HepG2 (cell line): ENCODE data around the gene CXCL9. TPM values are rescaled to one million over a fixed set of nuclear protein-coding genes. Genes with fewer than 3 reads are reported as not detected.

Source experiments
- ATAC-seq: fragments of 200-7000 bp; cut with Tn5 transposase; 3 replicates; pipeline ENCODE4 v1.9.1; 2020; ENCODE audit warnings: mild to moderate bottlenecking, moderate library complexity
- BruUV-seq: library from RNA; stranded (reverse); fragments of 400-500 nt; replicated peaks from 2 replicates; lab custom pipeline; 2021; lab: Mats Ljungman, UMichigan
- CTCF ChIA-PET: fragments of 300-600 bp; formaldehyde crosslinking; extraction: SDS; loops from one replicate; lab custom pipeline; 2021; ENCODE audit warnings: low total read pairs, inconsistent platforms, low intra/inter-chr PET ratio; lab: Yijun Ruan, JAX
- POLR2A ChIA-PET: fragments of 350-600 bp; sonication (Branson Sonifier 250); formaldehyde crosslinking; loops from one replicate; lab custom pipeline; 2020; ENCODE audit warnings: antibody characterized with exemption, inconsistent platforms; lab: Yijun Ruan, JAX
- DNase-seq: peaks from one replicate; pipeline ENCODE4 v3.0.0-alpha.2; 2015; ENCODE audit warnings: low spot score
- FAIRE-seq: peaks from 3 replicates; lab custom pipeline; 2011; peaks lifted over from hg19 to GRCh38; lab: Jason Lieb, UNC
- H2AFZ ChIP-seq: one replicate; pipeline ENCODE4 v1.6.1; 2011; ENCODE audit warnings: low read length, inconsistent platforms
- H3K27ac ChIP-seq: fragments of 300-600 bp; 3 replicates; pipeline ENCODE4 v1.8.0; 2011; ENCODE audit warnings: mixed run types, mild to moderate bottlenecking, mixed read lengths, low read length, inconsistent platforms; ENCODE audit not compliant: insufficient read depth; ENCODE audit errors: extremely low read length
- H3K27me3 ChIP-seq, 2 experiments: fragments of 200-600 bp in 1 of 2; 2 replicates in 1 of 2; 3 replicates in 1 of 2; pipeline versions ENCODE4 v1.6.0 to v1.8.0; 2011; ENCODE audit warnings: low read length in 2 of 2, mild to moderate bottlenecking in 2 of 2, moderate library complexity in 2 of 2, inconsistent platforms in 1 of 2; ENCODE audit not compliant: insufficient read depth in 2 of 2, control insufficient read depth in 1 of 2
- H3K36me3 ChIP-seq, 2 experiments: fragments of 200-600 bp in 1 of 2; replicated peaks in 1 of 2; 2 replicates in 1 of 2; 3 replicates in 1 of 2; pipeline versions ENCODE4 v1.5.1 to v1.8.0; 2011; ENCODE audit warnings: low read length in 2 of 2, inconsistent platforms in 1 of 2; ENCODE audit not compliant: insufficient read depth in 2 of 2, control insufficient read depth in 1 of 2
- H3K4me1 ChIP-seq: 2 replicates; pipeline ENCODE4 v1.5.1; 2012; ENCODE audit warnings: low read length, inconsistent platforms; ENCODE audit not compliant: insufficient read depth
- H3K4me2 ChIP-seq: 2 replicates; pipeline ENCODE4 v1.6.0; 2011; ENCODE audit warnings: low read depth, low read length, inconsistent platforms
- H3K4me3 ChIP-seq, 3 experiments: fragments of 200-600 bp in 1 of 3; sonication (generic), shearing (Covaris generic) in 1 of 3; replicated peaks in 1 of 3; 2 replicates each; pipeline ENCODE4 v1.5.1; 2011 to 2016; ENCODE audit warnings: low read length in 3 of 3, inconsistent platforms in 2 of 3, low read depth in 2 of 3, mild to moderate bottlenecking in 2 of 3, control low read depth in 1 of 3, mixed read lengths in 1 of 3; ENCODE audit not compliant: insufficient read depth in 1 of 3
- H3K79me2 ChIP-seq: one replicate; pipeline ENCODE4 v1.6.1; 2011; ENCODE audit warnings: low read length, inconsistent platforms; ENCODE audit not compliant: insufficient read depth
- H3K9ac ChIP-seq: 2 replicates; pipeline ENCODE4 v1.6.0; 2011; ENCODE audit warnings: mild to moderate bottlenecking, low read depth, low read length, inconsistent platforms; ENCODE audit not compliant: insufficient read depth
- H3K9me3 ChIP-seq: 2 replicates; pipeline ENCODE4 v1.5.1; 2012; ENCODE audit warnings: mild to moderate bottlenecking, low read length
- H4K20me1 ChIP-seq: 2 replicates; pipeline ENCODE4 v1.6.0; 2011; ENCODE audit warnings: inconsistent platforms, mild to moderate bottlenecking, low read length, moderate library complexity; ENCODE audit not compliant: insufficient read depth
- MEIS2 ChIP-seq: sonication (generic); formaldehyde crosslinking; IDR thresholded peaks from 2 replicates; pipeline ENCODE4 v1.9.0; 2021; ENCODE audit warnings: mild to moderate bottlenecking, missing genetic modification reagents
- PRMT3 ChIP-seq: sonication (generic); formaldehyde crosslinking; IDR thresholded peaks from 2 replicates; pipeline ENCODE4 v1.8.1; 2022; ENCODE audit warnings: low read depth, mild to moderate bottlenecking, moderate library complexity, missing genetic modification reagents, borderline replicate concordance
- RAD21 ChIP-seq: fragments of 450-650 bp; formaldehyde crosslinking; IDR thresholded peaks from 2 replicates; pipeline ENCODE4 v1.5.0; 2020; ENCODE audit warnings: mild to moderate bottlenecking
- SALL2 ChIP-seq: sonication (generic); formaldehyde crosslinking; IDR thresholded peaks from 2 replicates; pipeline ENCODE4 v1.8.1; 2023; ENCODE audit warnings: mild to moderate bottlenecking, missing genetic modification reagents, inconsistent platforms
- U2AF1 ChIP-seq: fragments of 200-400 bp; formaldehyde crosslinking; optimal IDR thresholded peaks from 2 replicates; pipeline ENCODE3; 2017; ENCODE audit warnings: mild to moderate bottlenecking, low read depth, low read length
- ZC3H13 ChIP-seq: sonication (generic); formaldehyde crosslinking; IDR thresholded peaks from 2 replicates; pipeline ENCODE4 v1.8.1; 2023; ENCODE audit warnings: mild to moderate bottlenecking, missing genetic modification reagents, moderate library complexity
- ZFX ChIP-seq: sonication (generic); formaldehyde crosslinking; IDR thresholded peaks from 2 replicates; pipeline ENCODE4 v1.4.0; 2020; ENCODE audit warnings: mild to moderate bottlenecking, low read depth, missing genetic modification reagents, moderate library complexity
- ZKSCAN5 ChIP-seq: sonication (generic); formaldehyde crosslinking; IDR thresholded peaks from 2 replicates; pipeline ENCODE4 v1.5.1; 2020; ENCODE audit warnings: mild to moderate bottlenecking, missing genetic modification reagents
- ZNF180 ChIP-seq: sonication (generic); formaldehyde crosslinking; IDR thresholded peaks from 2 replicates; pipeline ENCODE4 v1.4.0; 2020; ENCODE audit warnings: low read depth, missing genetic modification reagents, borderline replicate concordance
- ZNF496 ChIP-seq: sonication (generic); formaldehyde crosslinking; IDR thresholded peaks from 2 replicates; pipeline ENCODE4 v1.8.1; 2023; ENCODE audit warnings: mild to moderate bottlenecking, moderate library complexity, missing genetic modification reagents; ENCODE audit not compliant: insufficient replicate concordance
- ZNF549 ChIP-seq: sonication (generic); formaldehyde crosslinking; IDR thresholded peaks from 2 replicates; pipeline ENCODE4 v1.5.0; 2020; ENCODE audit warnings: missing genetic modification reagents
- ZNF589 ChIP-seq: sonication (generic); formaldehyde crosslinking; conservative IDR thresholded peaks from 2 replicates; pipeline ENCODE4 v1.8.0; 2022; ENCODE audit warnings: mild to moderate bottlenecking, moderate library complexity, missing genetic modification reagents
- ZNF660 ChIP-seq: sonication (generic); formaldehyde crosslinking; IDR thresholded peaks from 2 replicates; pipeline ENCODE4 v1.5.1; 2020; ENCODE audit warnings: mild to moderate bottlenecking, low read depth, missing genetic modification reagents, borderline replicate concordance
- WGBS: methylation state at CpG from one replicate; pipeline ENCODE4 v1.1.6; 2017; ENCODE audit warnings: low lambda C conversion rate; 5-methylcytosine and 5-hydroxymethylcytosine counted together
- in situ Hi-C: cut with HindIII; loops from 2 replicates; pipeline ENCODE4 v1.10.0; 2017; ENCODE audit warnings: low pct_unique_long_range_greater_than_20kb; ENCODE audit not compliant: extremely low pct_ligation_motif_present
- intact Hi-C: fragments of 100-400 bp; cut with micrococcal nuclease; formaldehyde crosslinking; loops from one replicate; pipeline ENCODE4 v1.10.0; 2022; ENCODE audit not compliant: unreplicated experiment
- polyA plus RNA-seq, 8 experiments: library from polyadenylated mRNA; depleted of rRNA in 3 of 8; stranded (reverse) in 7 of 8; unstranded in 1 of 8; fragments of >200 nt; fragmentation: Illumina TruSeq in 4 of 8; extraction: Trizol in 4 of 8; gene quantifications; 2 replicates each; pipeline versions ENCODE4 v1.2.1 to v1.2.3, GENCODE V29; 2011 to 2016; ENCODE audit warnings: low read depth in 4 of 8, missing spikeins in 1 of 8, mixed read lengths in 1 of 8; ENCODE audit not compliant: insufficient read depth in 1 of 8
- total RNA-seq, 5 experiments: library from RNA; depleted of rRNA; stranded (reverse); fragments of >200 nt; fragmentation: Illumina TruSeq; extraction: Trizol; gene quantifications; 2 replicates each; pipeline ENCODE4 v1.2.3, GENCODE V29; 2016; ENCODE audit warnings: low read depth in 1 of 5
- TF ChIP-seq, protein P1 (sequence below): sonication (generic); formaldehyde crosslinking; IDR thresholded peaks from 2 replicates; pipeline ENCODE4 v1.5.1; 2020; ENCODE audit warnings: missing genetic modification reagents, mild to moderate bottlenecking, borderline replicate concordance
- TF ChIP-seq, protein P2 (sequence below): sonication (generic); formaldehyde crosslinking; conservative IDR thresholded peaks from 2 replicates; pipeline ENCODE4 v1.4.0; 2020; ENCODE audit warnings: missing genetic modification reagents

CXCL9 gene
- total and polyA plus RNA-seq, 2 of the 13 experiments (the other 11 are each of a cell fraction or from before 2014, with no cell fraction given): not detected

- no peaks in the 10 kb centered on the region for H3K36me3 ChIP-seq
- ATAC-seq: no peak
- FAIRE-seq: no peak
- BruUV-seq: no TSS peak
- DNase-seq: no peak
- TF ChIP-seq ZNF660: no peak
- no peak for TF ChIP-seq ZFX (CRISPR knock-in tag)
- no peak for TF ChIP-seq ZNF589 (CRISPR knock-in tag)
- no peak for TF ChIP-seq ZNF496 (CRISPR knock-in tag)
- TF ChIP-seq, protein P1, sequence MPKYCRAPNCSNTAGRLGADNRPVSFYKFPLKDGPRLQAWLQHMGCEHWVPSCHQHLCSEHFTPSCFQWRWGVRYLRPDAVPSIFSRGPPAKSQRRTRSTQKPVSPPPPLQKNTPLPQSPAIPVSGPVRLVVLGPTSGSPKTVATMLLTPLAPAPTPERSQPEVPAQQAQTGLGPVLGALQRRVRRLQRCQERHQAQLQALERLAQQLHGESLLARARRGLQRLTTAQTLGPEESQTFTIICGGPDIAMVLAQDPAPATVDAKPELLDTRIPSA (CRISPR knock-in tag): no peak
- TF ChIP-seq RAD21 (CRISPR knock-in tag): no peak
- TF ChIP-seq ZNF549 (CRISPR knock-in tag): no peak
- TF ChIP-seq, all 625 proteins: peak for 0
- in situ Hi-C loops (no loop called here), intact Hi-C loops (no loop called here)
- Histone ChIP-seq H3K27me3 (no peaks in the 10 kb centered on the region; a peak in 1 of 5 replicates), H3K4me3 (no peak overlapping the region), H3K79me2 (no peaks in the 10 kb centered on the region), H3K4me1 (no peaks in the 10 kb centered on the region), H2AFZ (no peak overlapping the region), H3K4me2 (no peak overlapping the region), H3K9ac (no peak overlapping the region), H4K20me1 (no peaks in the 10 kb centered on the region), H3K9me3 (no peaks in the 10 kb centered on the region), H3K27ac (no peak overlapping the region)
- CTCF ChIA-PET: no interaction called here
- POLR2A ChIA-PET: no interaction called here
- 13% methylated on average over 1 of the region's 1 CpG for WGBS
Measured at GRCh38 chr4:76012388-76012801, 5.1 kb upstream of the CXCL9 start.

GRCh38 chr4:76011700-76012387 is 4.5 kb upstream of the CXCL9 start:
- Histone ChIP-seq H3K9ac (no peak overlapping the region), H4K20me1 (no peaks in the 10 kb centered on the region), H3K4me2 (no peak overlapping the region), H3K27ac (no peak overlapping the region), H3K27me3 (no peaks in the 10 kb centered on the region; a peak in 1 of 5 replicates), H3K4me1 (no peaks in the 10 kb centered on the region)
- BruUV-seq: no TSS peak
- intact Hi-C loops: no loop called here
- ChIA-PET CTCF (no interaction called here), POLR2A (no interaction called here)
- FAIRE-seq (no peak), ATAC-seq (no peak; the same call in 2 of the 3 replicates), DNase-seq (no peak)
- in situ Hi-C loops: no loop called here
- 34% methylated on average over 10 of the region's 13 CpGs for WGBS
- TF ChIP-seq ZNF180 (CRISPR knock-in tag): no peak
- no peak for TF ChIP-seq MEIS2 (CRISPR knock-in tag)
- no peak for TF ChIP-seq PRMT3
- TF ChIP-seq ZKSCAN5: no peak
- TF ChIP-seq ZC3H13 (CRISPR knock-in tag): no peak
- TF ChIP-seq, protein P2, sequence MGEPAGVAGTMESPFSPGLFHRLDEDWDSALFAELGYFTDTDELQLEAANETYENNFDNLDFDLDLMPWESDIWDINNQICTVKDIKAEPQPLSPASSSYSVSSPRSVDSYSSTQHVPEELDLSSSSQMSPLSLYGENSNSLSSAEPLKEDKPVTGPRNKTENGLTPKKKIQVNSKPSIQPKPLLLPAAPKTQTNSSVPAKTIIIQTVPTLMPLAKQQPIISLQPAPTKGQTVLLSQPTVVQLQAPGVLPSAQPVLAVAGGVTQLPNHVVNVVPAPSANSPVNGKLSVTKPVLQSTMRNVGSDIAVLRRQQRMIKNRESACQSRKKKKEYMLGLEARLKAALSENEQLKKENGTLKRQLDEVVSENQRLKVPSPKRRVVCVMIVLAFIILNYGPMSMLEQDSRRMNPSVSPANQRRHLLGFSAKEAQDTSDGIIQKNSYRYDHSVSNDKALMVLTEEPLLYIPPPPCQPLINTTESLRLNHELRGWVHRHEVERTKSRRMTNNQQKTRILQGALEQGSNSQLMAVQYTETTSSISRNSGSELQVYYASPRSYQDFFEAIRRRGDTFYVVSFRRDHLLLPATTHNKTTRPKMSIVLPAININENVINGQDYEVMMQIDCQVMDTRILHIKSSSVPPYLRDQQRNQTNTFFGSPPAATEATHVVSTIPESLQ (CRISPR knock-in tag): no peak
- no peak for TF ChIP-seq U2AF1
- TF ChIP-seq SALL2 (CRISPR knock-in tag): no peak
- TF ChIP-seq, all 625 proteins: peak for 0
- Histone ChIP-seq H3K79me2 (no peaks in the 10 kb centered on the region), H3K4me3 (no peak overlapping the region), H3K36me3 (no peaks in the 10 kb centered on the region), H3K9me3 (no peaks in the 10 kb centered on the region), H2AFZ (no peak overlapping the region)
